Endothelial cell of umbilical vein (primary cell): ENCODE results near the gene SCNM1. TPM values are rescaled to one million over a fixed set of nuclear protein-coding genes. Genes with fewer than 3 reads are reported as not detected.

Source experiments
- BruUV-seq: library from RNA; stranded (reverse); fragments of 400-500 nt; replicated peaks from 2 replicates; lab custom pipeline; 2021; lab: Mats Ljungman, UMichigan
- CTCF ChIA-PET: fragments of 300-600, 350-600 bp; sonication (Branson Sonifier 250); formaldehyde crosslinking; loops from one replicate; lab custom pipeline; 2021; ENCODE audit warnings: antibody characterized with exemption, inconsistent platforms; lab: Charles Lee
- POLR2A ChIA-PET: fragments of 300-600, 350-600 bp; sonication (Branson Sonifier 250); formaldehyde crosslinking; loops from one replicate; lab custom pipeline; 2021; ENCODE audit warnings: antibody characterized with exemption, inconsistent platforms; lab: Charles Lee
- DNase-seq: peaks from one replicate; pipeline ENCODE4 v3.0.0-alpha.2; 2011; ENCODE audit warnings: low read depth, low spot score
- FAIRE-seq: peaks from 2 replicates; lab custom pipeline; 2011; peaks lifted over from hg19 to GRCh38; lab: Jason Lieb, UNC
- H2AFZ ChIP-seq: 2 replicates; pipeline ENCODE4 v1.6.0; 2012; ENCODE audit warnings: low read depth, low read length, control low read depth, inconsistent platforms
- H3K27ac ChIP-seq: 2 replicates; pipeline ENCODE4 v1.5.1; 2011; ENCODE audit warnings: low read depth, mild to moderate bottlenecking, control low read depth, low read length, moderate library complexity; ENCODE audit not compliant: insufficient read depth
- H3K27me3 ChIP-seq, 2 experiments: 2 replicates each; pipeline versions ENCODE4 v1.6.0 to v1.6.1; 2011; ENCODE audit warnings: low read length in 2 of 2, mixed read lengths in 1 of 2; ENCODE audit not compliant: control insufficient read depth in 2 of 2, insufficient read depth in 2 of 2
- H3K36me3 ChIP-seq, 2 experiments: 2 replicates in 1 of 2; 3 replicates in 1 of 2; pipeline ENCODE4 v1.5.1; 2011; ENCODE audit warnings: low read length in 2 of 2, mild to moderate bottlenecking in 1 of 2, moderate library complexity in 1 of 2; ENCODE audit not compliant: control insufficient read depth in 2 of 2, insufficient read depth in 2 of 2; ENCODE audit errors: extremely low read depth in 1 of 2
- H3K4me1 ChIP-seq: 3 replicates; pipeline ENCODE4 v1.5.1; 2011; ENCODE audit warnings: mild to moderate bottlenecking, low read length; ENCODE audit not compliant: control insufficient read depth, insufficient read depth; ENCODE audit errors: extremely low read depth
- H3K4me2 ChIP-seq: 2 replicates; pipeline ENCODE4 v1.6.1; 2011; ENCODE audit warnings: low read length, control low read depth, mixed read lengths; ENCODE audit not compliant: insufficient read depth
- H3K4me3 ChIP-seq, 3 experiments: fragments of 200-600 bp in 1 of 3; sonication (generic), shearing (Covaris generic) in 1 of 3; replicated peaks in 1 of 3; 2 replicates each; pipeline ENCODE4 v1.5.1; 2011 to 2016; ENCODE audit warnings: control low read depth in 3 of 3, low read length in 3 of 3, mild to moderate bottlenecking in 2 of 3, inconsistent platforms in 1 of 3, low read depth in 1 of 3, moderate library complexity in 1 of 3; ENCODE audit not compliant: insufficient read depth in 1 of 3
- H3K79me2 ChIP-seq: 2 replicates; pipeline ENCODE4 v1.6.0; 2012; ENCODE audit warnings: low read length, inconsistent platforms; ENCODE audit not compliant: control insufficient read depth, insufficient read depth
- H3K9ac ChIP-seq: replicated peaks from 2 replicates; pipeline ENCODE3; 2011; ENCODE audit warnings: low read length, control low read depth; ENCODE audit not compliant: insufficient read depth; ENCODE audit errors: extremely low read depth
- H3K9me1 ChIP-seq: replicated peaks from 3 replicates; pipeline ENCODE4 v1.6.0; 2011; ENCODE audit warnings: mild to moderate bottlenecking, low read length; ENCODE audit not compliant: control insufficient read depth, insufficient read depth; ENCODE audit errors: extremely low read depth
- H3K9me3 ChIP-seq: replicated peaks from 2 replicates; pipeline ENCODE4 v1.5.1; 2012; ENCODE audit warnings: low read length, inconsistent platforms; ENCODE audit not compliant: control insufficient read depth, insufficient read depth
- H4K20me1 ChIP-seq: replicated peaks from 2 replicates; pipeline ENCODE3; 2011; ENCODE audit warnings: mild to moderate bottlenecking, low read length; ENCODE audit not compliant: control insufficient read depth, insufficient read depth; ENCODE audit errors: extremely low read depth
- EZH2 ChIP-seq: IDR thresholded peaks from 2 replicates; pipeline ENCODE4 v1.6.1; 2012; ENCODE audit warnings: borderline replicate concordance, low read depth, mild to moderate bottlenecking, moderate library complexity, low read length, inconsistent platforms; ENCODE audit not compliant: severe bottlenecking
- FOS ChIP-seq: IDR thresholded peaks from 2 replicates; pipeline ENCODE4 v1.6.1; 2011; ENCODE audit warnings: mild to moderate bottlenecking, low read length, moderate library complexity, borderline replicate concordance; ENCODE audit not compliant: insufficient read depth
- GATA2 ChIP-seq: IDR thresholded peaks from 2 replicates; pipeline ENCODE4 v1.7.0; 2011; ENCODE audit warnings: low read depth, mild to moderate bottlenecking, moderate library complexity, mixed read lengths, low read length; ENCODE audit not compliant: insufficient read length, insufficient read depth
- JUN ChIP-seq: IDR thresholded peaks from 2 replicates; pipeline ENCODE4 v1.6.1; 2011; ENCODE audit warnings: borderline replicate concordance, low read depth; ENCODE audit not compliant: insufficient read length, insufficient read depth
- MAX ChIP-seq: IDR thresholded peaks from 2 replicates; pipeline ENCODE4 v1.6.1; 2011; ENCODE audit not compliant: insufficient read depth, insufficient read length
- MYC ChIP-seq: IDR thresholded peaks from one replicate; pipeline ENCODE4 v1.6.1; 2011; ENCODE audit warnings: mild to moderate bottlenecking, low read depth, low read length
- POLR2A ChIP-seq: IDR thresholded peaks from 2 replicates; pipeline ENCODE4 v1.6.1; 2012; ENCODE audit warnings: low read depth, mild to moderate bottlenecking, control low read depth, low read length
- POLR2AphosphoS5 ChIP-seq: IDR thresholded peaks from 2 replicates; pipeline ENCODE4 v1.6.1; 2012; ENCODE audit warnings: low read depth, mild to moderate bottlenecking, control low read depth, low read length, moderate library complexity; ENCODE audit not compliant: insufficient read depth
- dilution Hi-C: fragments of 300-500 bp; cut with MboI; formaldehyde crosslinking; loops from one replicate; pipeline ENCODE4 v1.15.0; 2019; ENCODE audit warnings: low sequenced_read_pairs; ENCODE audit not compliant: extremely low pct_ligation_motif_present
- intact Hi-C: fragments of 100-400 bp; cut with micrococcal nuclease; formaldehyde crosslinking; loops from one replicate; pipeline ENCODE4 v1.10.0; 2022
- polyA plus RNA-seq, 4 experiments: library from polyadenylated mRNA; depleted of rRNA in 3 of 4; stranded (reverse) in 3 of 4; unstranded in 1 of 4; fragments of >200 nt; gene quantifications; 2 replicates each; pipeline versions ENCODE4 v1.2.1 to v1.2.3, GENCODE V29; 2011 to 2012; ENCODE audit warnings: missing spikeins in 1 of 4
- total RNA-seq: library from RNA; stranded (reverse); gene quantifications from 2 replicates; pipeline ENCODE4 v1.2.3, GENCODE V29; 2021
- TF ChIP-seq, protein P1 (sequence below), 2 donors: IDR thresholded peaks; 1 replicate in 1 of 2; 2 replicates in 1 of 2; pipeline ENCODE4 v1.5.1; 2011; ENCODE audit warnings: low read length in 2 of 2, mild to moderate bottlenecking in 2 of 2, moderate library complexity in 2 of 2, control low read depth in 1 of 2, inconsistent platforms in 1 of 2, low read depth in 1 of 2; ENCODE audit not compliant: insufficient read depth in 1 of 2; ENCODE audit errors: extremely low read depth in 1 of 2

SCNM1 gene
- total and polyA plus RNA-seq, 2 donors (not counting 3 experiments of a cell fraction or from before 2014, with no cell fraction given), result 17.3 to 43.1 TPM

- no peaks in the 10 kb centered on the region for H3K9me1 ChIP-seq
- H3K4me1 ChIP-seq, result peaks cover 10% of the 10 kb centered on the region
- ChIA-PET POLR2A (interaction anchor here (0.6 kb wide), 1 partner anchor 91 kb away, joined by 6 read pairs; no protein-coding TSS in a partner anchor), CTCF (no interaction called here)
- intact Hi-C loops (loop anchor here (10.0 kb wide), 1 partner anchor 957 kb away; the partner anchor contains the start of gene ANP32E), dilution Hi-C loops (no loop called here)
- BruUV-seq, result no TSS peak
- no peak overlapping the region for H3K9ac ChIP-seq
- H3K27ac ChIP-seq, result no peak overlapping the region
- H3K9me3 ChIP-seq, result no peaks in the 10 kb centered on the region
- H3K27me3 ChIP-seq, result no peaks in the 10 kb centered on the region
- no peaks in the 10 kb centered on the region for H3K36me3 ChIP-seq
- H2AFZ ChIP-seq, result no peak overlapping the region
- FAIRE-seq, result no peak
- no peak for DNase-seq
- H3K79me2 ChIP-seq, result peaks cover 27% of the 10 kb centered on the region
- H4K20me1 ChIP-seq, result no peaks in the 10 kb centered on the region
- no peak overlapping the region for H3K4me2 ChIP-seq
- TF ChIP-seq FOS (no peak), POLR2AphosphoS5 (no peak), POLR2A (no peak), JUN (no peak), MAX (no peak), GATA2 (no peak), MYC (no peak), EZH2 (no peak)
- TF ChIP-seq, protein P1, sequence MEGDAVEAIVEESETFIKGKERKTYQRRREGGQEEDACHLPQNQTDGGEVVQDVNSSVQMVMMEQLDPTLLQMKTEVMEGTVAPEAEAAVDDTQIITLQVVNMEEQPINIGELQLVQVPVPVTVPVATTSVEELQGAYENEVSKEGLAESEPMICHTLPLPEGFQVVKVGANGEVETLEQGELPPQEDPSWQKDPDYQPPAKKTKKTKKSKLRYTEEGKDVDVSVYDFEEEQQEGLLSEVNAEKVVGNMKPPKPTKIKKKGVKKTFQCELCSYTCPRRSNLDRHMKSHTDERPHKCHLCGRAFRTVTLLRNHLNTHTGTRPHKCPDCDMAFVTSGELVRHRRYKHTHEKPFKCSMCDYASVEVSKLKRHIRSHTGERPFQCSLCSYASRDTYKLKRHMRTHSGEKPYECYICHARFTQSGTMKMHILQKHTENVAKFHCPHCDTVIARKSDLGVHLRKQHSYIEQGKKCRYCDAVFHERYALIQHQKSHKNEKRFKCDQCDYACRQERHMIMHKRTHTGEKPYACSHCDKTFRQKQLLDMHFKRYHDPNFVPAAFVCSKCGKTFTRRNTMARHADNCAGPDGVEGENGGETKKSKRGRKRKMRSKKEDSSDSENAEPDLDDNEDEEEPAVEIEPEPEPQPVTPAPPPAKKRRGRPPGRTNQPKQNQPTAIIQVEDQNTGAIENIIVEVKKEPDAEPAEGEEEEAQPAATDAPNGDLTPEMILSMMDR (IDR thresholded peaks at IDR 0.05; ENCODE audit: extremely low read depth in 1 of 2, insufficient read depth in 1 of 2, low read depth in 1 of 2, low read length in 2 of 2), result no peak
- no peak overlapping the region for H3K4me3 ChIP-seq
Measured at GRCh38 chr1:151192047-151192446, 26.1 kb downstream of the SCNM1 start.
